ENCODE data around the gene SCN4A. TPM values are rescaled to one million over a fixed set of nuclear protein-coding genes. Genes with fewer than 3 reads are reported as not detected.

The SCN4A gene
- total RNA-seq, 1 experiment from 2014 or later, result not detected

DNA sequence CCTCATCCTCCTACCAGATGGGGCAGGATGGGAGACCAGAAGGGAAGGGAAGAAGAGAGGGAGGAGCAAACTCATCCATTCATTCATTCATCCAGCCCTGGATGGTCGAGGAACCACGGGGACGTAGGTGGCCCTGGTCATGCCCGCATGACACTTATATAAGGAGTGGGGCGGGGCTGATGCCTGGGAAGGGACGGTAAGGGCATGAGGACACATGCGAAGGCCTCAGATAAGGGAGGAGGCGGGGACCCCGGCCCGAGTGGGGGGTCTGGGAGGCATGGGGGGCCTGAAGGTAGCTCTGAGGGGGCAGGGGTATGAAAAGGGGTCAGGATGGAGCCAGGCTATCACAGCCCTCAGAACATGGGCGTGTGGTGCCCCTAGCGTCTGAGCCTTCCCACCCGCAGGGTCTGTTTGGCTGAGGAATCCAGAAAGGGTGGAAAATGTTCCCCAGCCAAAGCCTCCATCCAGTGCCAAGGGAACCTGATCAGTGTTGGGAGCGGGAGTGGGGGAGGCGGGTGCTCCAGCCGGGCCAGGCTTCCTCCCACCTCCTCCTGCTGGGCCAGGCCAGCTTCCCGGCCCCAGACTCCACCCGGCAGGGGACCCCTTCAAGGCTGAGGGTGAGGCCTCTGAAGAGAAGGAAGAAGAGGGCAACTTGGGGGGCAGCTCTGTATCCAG is 23.0 kb downstream of the SCN4A start:
- Histone ChIP-seq H3K36me3 (no peaks in the 10 kb centered on the region), H3K27ac (no peak overlapping the region), H3K4me3 (no peak overlapping the region), H3K4me1 (replicated peaks) (0 out of 2 replicates have a peak, but pooled peaks cover 3% of the 10 kb centered on the region), H3K9me3 (replicated peaks) (no peaks in the 10 kb centered on the region), H3K27me3 (replicated peaks) (no peaks in the 10 kb centered on the region; the same call in 1 of the 2 replicates)
- DNase-seq (ENCODE audit: low read depth in 1 of 2, low spot score in 2 of 2), result no peak

DNA sequence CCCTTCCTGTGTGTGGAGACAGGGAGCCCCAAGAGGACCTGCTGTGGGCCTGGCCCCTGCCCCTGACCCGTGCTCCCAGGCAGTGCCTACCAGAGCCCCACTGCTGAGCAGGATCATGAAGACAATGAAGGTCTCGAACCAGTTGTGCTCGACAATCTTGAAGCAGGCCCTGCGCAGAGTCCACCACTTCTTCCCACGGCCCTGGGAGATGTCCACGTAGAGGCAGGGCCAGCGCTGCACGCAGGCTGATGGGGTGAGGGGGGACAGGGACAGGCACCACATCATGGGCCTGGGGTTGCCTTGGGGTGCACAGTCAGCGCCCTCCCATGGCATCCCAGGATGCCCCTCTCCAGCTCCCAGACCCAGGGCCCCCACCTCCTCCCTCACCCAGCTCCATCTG is 24.2 kb downstream of the SCN4A start:
- DNase-seq (ENCODE audit: low read depth in 1 of 2, low spot score in 2 of 2), result no peak
- no peaks in the 10 kb centered on the region; the same call in 1 of the 2 replicates for H3K9me3 ChIP-seq (replicated peaks)
- no peak overlapping the region for H3K4me3 ChIP-seq
- 0 out of 2 replicates have a peak, but pooled peaks cover 3% of the 10 kb centered on the region for H3K4me1 ChIP-seq (replicated peaks)
- no peaks in the 10 kb centered on the region; the same call in 1 of the 2 replicates for H3K27me3 ChIP-seq (replicated peaks)
- H3K36me3 ChIP-seq, result no peaks in the 10 kb centered on the region
- H3K27ac ChIP-seq, result no peak overlapping the region

DNA sequence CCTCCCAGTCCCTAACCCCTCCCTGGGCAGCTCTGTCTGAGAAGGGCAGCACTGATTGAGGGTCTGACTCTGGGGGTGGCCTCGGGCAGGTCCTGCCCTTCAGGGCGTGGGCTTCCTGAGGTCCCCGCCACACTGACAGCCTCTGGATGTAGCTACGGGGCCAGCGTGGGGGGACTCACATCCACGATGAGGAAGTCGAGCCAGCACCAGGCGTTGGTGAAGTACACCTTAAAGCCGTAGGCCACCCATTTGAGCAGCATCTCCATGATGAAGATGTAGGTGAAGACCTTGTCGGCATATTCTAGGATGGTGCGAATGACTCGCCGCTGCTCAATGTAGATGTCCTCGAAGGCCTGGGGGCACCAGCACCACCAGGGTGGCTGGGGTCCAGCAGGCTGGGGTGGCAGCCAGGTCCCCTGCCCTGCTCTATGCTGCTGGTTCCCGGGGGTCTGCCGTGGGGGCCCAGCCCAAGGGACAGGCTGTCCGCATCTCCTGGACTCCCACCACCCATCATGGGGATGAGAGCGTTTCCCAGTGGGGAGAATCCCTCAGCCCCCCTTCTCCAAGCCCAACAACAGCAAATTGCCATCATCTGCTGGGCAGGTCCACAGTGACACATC is 24.9 kb downstream of the SCN4A start:
- Histone ChIP-seq H3K27me3 (replicated peaks) (no peaks in the 10 kb centered on the region; the same call in 1 of the 2 replicates), H3K4me3 (no peak overlapping the region), H3K4me1 (replicated peaks) (0 out of 2 replicates have a peak, but pooled peaks cover 3% of the 10 kb centered on the region), H3K36me3 (no peaks in the 10 kb centered on the region), H3K9me3 (replicated peaks) (no peaks in the 10 kb centered on the region; the same call in 1 of the 2 replicates), H3K27ac (no peak overlapping the region)
- DNase-seq (ENCODE audit: low read depth in 1 of 2, low spot score in 2 of 2), result no peak

DNA sequence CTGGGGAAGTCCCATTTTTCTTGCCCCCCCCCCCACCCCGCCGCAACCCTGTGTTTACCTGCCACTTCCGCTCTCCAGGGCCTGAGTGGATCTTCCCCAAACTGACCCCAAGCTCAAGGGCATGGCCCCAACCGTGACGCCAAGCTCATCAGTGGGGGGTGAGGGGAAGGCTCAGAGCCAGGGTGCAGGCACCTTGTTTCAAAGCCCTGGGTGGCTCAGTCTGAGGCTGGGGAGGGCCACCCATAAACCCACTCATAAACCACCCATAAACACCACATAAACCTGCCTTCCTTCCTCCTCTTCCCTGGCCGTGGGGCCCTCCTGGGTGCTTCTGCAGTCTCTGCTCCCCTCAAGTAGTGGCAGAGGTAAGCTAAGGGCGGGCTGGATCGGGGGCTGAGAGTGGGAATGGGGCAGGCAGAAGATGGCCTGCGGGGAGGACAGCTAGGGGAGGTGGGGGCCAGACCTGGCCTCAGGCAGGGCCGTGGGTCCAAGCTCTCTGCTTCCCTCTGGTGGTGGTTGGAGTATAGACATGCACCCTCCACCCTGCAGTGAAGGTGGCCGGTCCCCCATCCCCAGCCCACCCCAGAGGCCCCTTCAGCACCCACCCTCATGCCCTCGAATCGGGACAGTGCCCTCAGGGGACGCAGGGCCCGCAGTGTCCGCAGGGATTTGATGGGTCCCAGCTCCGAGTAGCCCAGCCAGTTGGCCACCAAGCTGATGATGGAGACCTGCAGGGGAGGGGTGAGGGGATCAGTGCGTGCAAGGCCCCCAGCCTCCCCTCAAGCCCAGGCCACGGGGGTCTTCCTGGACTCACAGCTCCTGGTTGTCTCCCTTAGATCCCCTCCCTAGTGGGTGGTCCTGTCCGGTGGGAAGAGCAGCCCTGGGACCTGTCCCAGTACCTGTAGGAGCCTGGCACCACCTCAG is 26.0 kb downstream of the SCN4A start:
- Histone ChIP-seq H3K4me1 (replicated peaks) (0 out of 2 replicates have a peak, but pooled peaks cover 3% of the 10 kb centered on the region), H3K27me3 (replicated peaks) (no peaks in the 10 kb centered on the region; the same call in 1 of the 2 replicates), H3K27ac (no peak overlapping the region), H3K9me3 (replicated peaks) (no peaks in the 10 kb centered on the region; the same call in none of the 2 replicates), H3K36me3 (no peaks in the 10 kb centered on the region), H3K4me3 (no peak overlapping the region)
- peak in 1 of 2 experiments; percentile 70 for DNase-seq (ENCODE audit: low read depth in 1 of 2, low spot score in 2 of 2)

DNA sequence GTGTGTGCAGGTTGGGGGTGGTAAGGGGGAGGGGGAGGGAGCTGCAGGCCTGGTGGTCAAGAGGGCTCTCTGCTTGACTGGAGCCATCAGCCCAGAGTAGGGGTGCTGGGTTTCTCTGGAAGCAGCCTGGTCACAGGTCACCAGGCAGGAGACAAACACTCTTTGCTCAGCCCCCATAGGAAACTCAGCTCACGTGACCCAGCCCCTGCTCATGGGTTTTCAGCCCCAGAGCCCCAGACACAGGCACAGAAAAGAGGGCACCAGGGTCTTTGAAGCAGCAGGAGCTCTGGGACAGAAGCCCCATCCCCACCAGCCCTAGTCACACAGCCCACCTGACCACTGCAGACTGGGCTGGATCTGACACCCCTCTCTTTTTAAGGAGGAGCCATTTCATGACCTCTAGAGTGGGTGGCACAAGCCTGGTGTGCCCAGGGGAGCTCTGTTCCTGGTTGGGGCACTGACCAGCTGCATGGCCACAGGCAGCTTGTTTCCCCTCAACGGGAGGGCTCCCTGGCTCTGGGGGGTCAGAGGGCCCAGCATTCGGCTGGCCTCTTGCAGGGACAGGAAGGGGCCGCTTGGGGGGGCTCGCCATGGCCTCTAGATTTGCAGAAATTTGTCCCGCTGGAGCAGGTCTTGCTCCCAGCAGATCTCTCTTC is 26.8 kb downstream of the SCN4A start:
- Histone ChIP-seq H3K4me3 (no peak overlapping the region), H3K4me1 (replicated peaks) (0 out of 2 replicates have a peak, but pooled peaks cover 3% of the 10 kb centered on the region), H3K27me3 (replicated peaks) (no peaks in the 10 kb centered on the region; the same call in 1 of the 2 replicates), H3K9me3 (replicated peaks) (no peaks in the 10 kb centered on the region; the same call in none of the 2 replicates), H3K27ac (no peak overlapping the region), H3K36me3 (no peaks in the 10 kb centered on the region)
- no peak for DNase-seq (ENCODE audit: low read depth in 1 of 2, low spot score in 2 of 2)

DNA sequence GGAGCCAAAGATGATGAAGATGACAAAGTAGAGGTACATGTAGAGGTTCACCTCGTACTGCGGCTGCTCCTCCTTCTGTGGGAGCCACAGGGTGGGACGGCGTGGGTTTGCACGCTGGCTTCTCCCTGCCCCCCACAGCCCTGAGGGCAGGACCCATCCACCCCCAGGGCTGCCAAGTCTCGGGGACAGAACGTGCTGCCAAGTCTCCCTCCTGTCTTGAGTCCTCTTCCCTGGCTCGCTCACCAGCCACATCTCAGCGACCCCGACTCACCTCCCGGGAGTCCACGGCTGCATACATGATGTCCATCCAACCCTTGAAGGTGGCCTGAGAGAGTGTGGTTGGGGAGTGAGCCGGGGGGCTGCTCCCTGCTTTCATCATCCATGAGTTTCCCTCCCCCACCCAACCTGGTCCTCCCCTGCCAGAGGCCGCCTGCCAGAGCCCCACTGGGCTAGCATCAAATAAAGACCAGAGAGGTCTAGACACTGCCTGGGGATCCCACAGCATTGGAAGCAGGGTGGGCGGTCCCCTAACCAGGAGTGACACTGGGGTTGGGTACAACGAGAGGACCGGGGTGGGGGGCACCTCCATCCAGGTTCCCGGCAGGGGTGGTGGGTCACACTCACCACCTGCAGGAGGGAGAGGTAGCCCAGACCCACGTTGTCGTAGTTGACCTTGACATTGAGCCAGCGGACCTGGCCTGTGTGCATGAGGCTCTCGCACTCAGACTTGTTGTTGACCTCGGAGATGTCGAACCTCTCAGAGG is 27.8 kb downstream of the SCN4A start:
- Histone ChIP-seq H3K9me3 (replicated peaks) (no peaks in the 10 kb centered on the region; the same call in none of the 2 replicates), H3K27ac (no peak overlapping the region), H3K27me3 (replicated peaks) (no peaks in the 10 kb centered on the region), H3K36me3 (no peaks in the 10 kb centered on the region), H3K4me3 (no peak overlapping the region), H3K4me1 (replicated peaks) (0 out of 2 replicates have a peak, but pooled peaks cover 3% of the 10 kb centered on the region)
- no peak for DNase-seq (ENCODE audit: low read depth in 1 of 2, low spot score in 2 of 2)

DNA sequence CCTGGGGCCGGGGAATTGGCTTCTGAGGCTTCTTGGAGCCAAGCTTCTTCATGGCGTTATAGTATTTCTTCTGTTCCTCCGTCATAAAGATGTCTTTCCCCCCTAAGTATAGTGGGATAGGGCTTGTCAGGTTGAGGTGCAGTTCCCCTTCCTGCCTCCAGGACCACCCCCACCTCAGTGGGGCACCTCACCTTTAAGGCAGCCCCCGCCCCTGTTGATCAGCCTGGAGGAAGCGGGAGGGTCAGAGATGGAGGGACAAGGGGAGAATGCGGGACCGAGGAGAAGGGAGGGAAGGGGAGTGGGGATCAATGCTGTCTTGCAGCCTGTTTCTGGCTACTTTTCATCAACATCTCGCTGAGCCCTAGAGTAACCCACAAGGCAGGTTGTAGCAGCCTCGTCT is 29.0 kb downstream of the SCN4A start:
- Histone ChIP-seq H3K4me3 (no peak overlapping the region), H3K27ac (no peak overlapping the region)

DNA sequence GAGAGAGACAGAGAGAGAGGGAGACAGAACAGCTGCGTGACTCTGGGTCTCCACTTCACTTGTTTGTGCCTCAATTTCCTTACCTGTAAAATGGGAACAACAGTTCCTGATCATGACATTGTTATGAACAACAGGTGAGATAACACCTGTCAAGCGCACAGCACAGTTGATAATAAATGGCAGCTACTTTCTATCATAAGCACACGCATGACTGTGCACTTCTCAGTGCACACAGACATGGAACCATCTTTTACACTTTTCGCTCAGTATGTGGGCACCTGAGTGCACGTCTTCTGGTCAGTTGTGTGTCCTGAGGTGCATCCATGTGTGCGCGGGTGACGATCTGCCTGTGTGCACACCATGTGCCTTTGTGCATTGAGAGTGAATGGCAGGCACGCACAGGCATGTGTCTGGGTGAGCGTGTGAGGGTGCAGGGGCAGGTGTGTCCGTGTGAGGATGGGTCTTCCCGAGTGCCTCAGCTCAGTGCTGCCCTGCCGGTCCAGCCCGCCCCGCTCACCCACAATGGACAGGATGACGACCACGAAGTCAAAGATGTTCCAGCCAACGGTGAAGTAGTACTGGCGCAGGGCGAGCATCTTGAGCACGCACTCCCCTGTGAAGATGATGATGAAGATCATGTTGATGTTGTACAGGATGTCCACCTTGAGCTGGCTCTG is 30.3 kb downstream of the SCN4A start:
- Histone ChIP-seq H3K4me1 (replicated peaks) (0 out of 2 replicates have a peak, but pooled peaks cover 3% of the 10 kb centered on the region), H3K27ac (no peak overlapping the region), H3K4me3 (no peak overlapping the region), H3K9me3 (replicated peaks) (no peaks in the 10 kb centered on the region; the same call in none of the 2 replicates), H3K27me3 (replicated peaks) (no peaks in the 10 kb centered on the region), H3K36me3 (no peaks in the 10 kb centered on the region)
- DNase-seq (ENCODE audit: low read depth in 1 of 2, low spot score in 2 of 2), result no peak

More for the DNA sequence above, 29.0 kb downstream of the SCN4A start:
- H3K27me3 ChIP-seq (replicated peaks), result no peaks in the 10 kb centered on the region
- no peak for DNase-seq (ENCODE audit: low read depth in 1 of 2, low spot score in 2 of 2)
- 0 out of 2 replicates have a peak, but pooled peaks cover 3% of the 10 kb centered on the region for H3K4me1 ChIP-seq (replicated peaks)
- H3K9me3 ChIP-seq (replicated peaks), result no peaks in the 10 kb centered on the region; the same call in none of the 2 replicates
- no peaks in the 10 kb centered on the region for H3K36me3 ChIP-seq

DNA sequence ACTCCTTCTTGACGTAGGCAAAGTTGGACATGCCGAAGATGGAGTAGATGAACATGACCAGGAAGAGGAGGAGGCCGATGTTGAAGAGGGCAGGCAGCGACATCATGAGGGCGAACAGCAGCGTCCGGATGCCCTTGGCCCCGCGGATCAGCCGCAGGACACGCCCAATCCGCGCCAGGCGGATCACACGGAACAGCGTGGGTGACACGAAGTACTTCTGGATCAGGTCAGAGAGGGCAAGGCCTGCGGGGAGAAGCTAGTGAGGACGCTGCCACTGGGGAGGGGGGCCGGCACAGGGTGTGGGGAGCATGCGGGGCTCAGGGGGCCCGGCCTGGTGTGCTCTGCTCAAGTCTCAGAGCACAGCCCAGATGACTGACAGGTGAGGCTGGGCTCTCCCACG is 31.0 kb downstream of the SCN4A start:
- Histone ChIP-seq H3K27me3 (replicated peaks) (no peaks in the 10 kb centered on the region), H3K36me3 (no peaks in the 10 kb centered on the region), H3K4me1 (replicated peaks) (0 out of 2 replicates have a peak, but pooled peaks cover 3% of the 10 kb centered on the region), H3K9me3 (replicated peaks) (no peaks in the 10 kb centered on the region; the same call in none of the 2 replicates), H3K27ac (no peak overlapping the region), H3K4me3 (no peak overlapping the region)
- no peak for DNase-seq (ENCODE audit: low read depth in 1 of 2, low spot score in 2 of 2)

DNA sequence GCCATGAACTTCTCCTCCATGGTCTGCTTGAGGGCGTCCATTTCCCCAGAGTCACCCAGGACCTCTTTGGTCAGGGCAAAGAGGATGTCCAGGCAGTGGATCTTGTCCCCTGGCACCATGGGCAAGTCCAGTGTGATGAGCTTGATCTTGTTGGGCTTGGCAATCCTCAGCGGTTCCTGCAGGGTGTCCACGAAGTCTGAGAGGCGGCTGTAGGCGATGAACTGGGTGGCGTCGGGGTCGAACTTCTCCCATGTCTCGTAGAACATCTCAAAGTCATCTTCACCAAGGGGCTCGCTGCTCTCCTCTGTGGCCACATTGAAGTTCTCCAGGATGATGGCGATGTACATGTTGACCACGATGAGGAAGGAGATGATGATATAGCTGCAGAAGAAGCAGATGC is 31.6 kb downstream of the SCN4A start:
- Histone ChIP-seq H3K36me3 (no peaks in the 10 kb centered on the region), H3K27ac (no peak overlapping the region), H3K27me3 (replicated peaks) (peaks cover under 1% of the 10 kb centered on the region; the same call in 1 of the 2 replicates), H3K4me3 (no peak overlapping the region), H3K4me1 (replicated peaks) (no peaks in the 10 kb centered on the region), H3K9me3 (replicated peaks) (no peaks in the 10 kb centered on the region; the same call in none of the 2 replicates)
- DNase-seq (ENCODE audit: low read depth in 1 of 2, low spot score in 2 of 2), result no peak

DNA sequence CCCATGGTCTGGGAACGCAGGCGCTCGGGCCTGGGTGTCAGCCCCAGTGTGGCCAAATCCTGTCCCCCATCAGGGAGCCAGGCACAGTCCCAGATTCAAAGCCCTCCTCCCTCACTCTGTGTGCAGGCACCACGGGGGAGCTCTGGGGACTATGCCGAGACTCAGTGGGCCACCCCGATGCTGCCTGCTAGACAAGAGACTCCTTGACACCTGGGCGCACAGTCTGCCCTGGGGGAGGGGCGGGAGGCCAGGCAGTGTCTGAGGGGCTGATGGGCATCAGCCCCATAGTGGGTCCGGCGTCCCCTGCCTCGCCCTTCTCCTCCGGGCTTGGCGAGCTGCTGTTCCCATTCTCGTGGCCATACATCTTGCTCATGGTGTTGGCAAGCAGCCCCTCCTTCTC is 32.1 kb downstream of the SCN4A start:
- Histone ChIP-seq H3K4me3 (no peak overlapping the region), H3K36me3 (no peaks in the 10 kb centered on the region), H3K27me3 (replicated peaks) (peaks cover 4% of the 10 kb centered on the region; the same call in 1 of the 2 replicates), H3K4me1 (replicated peaks) (no peaks in the 10 kb centered on the region), H3K27ac (no peak overlapping the region), H3K9me3 (replicated peaks) (no peaks in the 10 kb centered on the region; the same call in none of the 2 replicates)
- no peak for DNase-seq (ENCODE audit: low read depth in 1 of 2, low spot score in 2 of 2)

DNA sequence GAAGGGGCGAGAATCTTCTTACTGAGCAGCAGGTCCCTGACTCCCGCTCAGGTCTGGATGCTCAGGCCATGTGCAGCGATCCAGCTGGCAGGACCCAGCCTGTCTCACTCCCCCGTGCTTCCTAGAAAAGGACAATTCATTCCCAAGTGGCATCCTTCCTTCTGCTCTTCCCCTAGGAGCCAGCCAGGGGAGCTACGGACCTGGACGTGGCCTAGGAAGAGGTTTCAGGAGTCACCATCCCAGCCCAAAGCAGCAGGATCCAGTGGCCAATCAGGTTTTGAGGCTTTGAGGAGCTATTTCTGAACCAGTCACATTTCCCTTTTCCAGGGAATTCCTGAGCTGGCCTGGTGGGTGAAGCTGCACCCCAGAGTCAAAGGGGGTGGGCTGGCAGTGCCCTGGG is 32.8 kb downstream of the SCN4A start:
- H3K27ac ChIP-seq, result no peak overlapping the region
- H3K9me3 ChIP-seq (replicated peaks), result no peaks in the 10 kb centered on the region; the same call in none of the 2 replicates
- H3K27me3 ChIP-seq (replicated peaks), result peaks cover 4% of the 10 kb centered on the region; the same call in 1 of the 2 replicates
- H3K36me3 ChIP-seq, result no peaks in the 10 kb centered on the region
- H3K4me3 ChIP-seq, result no peak overlapping the region
- DNase-seq (ENCODE audit: low read depth in 1 of 2, low spot score in 2 of 2), result no peak
- H3K4me1 ChIP-seq (replicated peaks), result no peaks in the 10 kb centered on the region

All from SJSA1 (cell line).